Measurements from ENCODE around the gene PLAC9.

The PLAC9 gene

DNA sequence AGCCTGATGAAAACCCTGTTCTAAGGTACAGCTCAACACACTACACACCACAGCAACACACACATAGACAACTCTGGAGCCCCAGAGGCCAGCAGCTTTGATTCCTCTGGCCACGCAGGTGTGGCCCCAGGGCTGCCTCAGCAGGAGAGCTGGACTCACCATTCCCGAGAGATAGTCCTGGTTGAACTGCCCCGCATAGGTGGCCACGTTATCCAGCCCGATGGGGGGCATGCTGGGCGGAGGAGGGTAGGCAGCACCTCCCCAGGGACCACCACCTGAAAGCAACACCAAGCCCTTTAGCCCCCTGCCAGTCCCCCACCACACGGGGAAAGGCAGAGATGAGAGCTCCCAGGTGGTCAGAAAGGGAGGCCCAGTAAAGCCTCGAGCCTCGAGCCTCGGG, 38.1 kb downstream of the PLAC9 start:
- H3K27ac ChIP-seq (ENCODE audit: low read depth, low read length), result no peak overlapping the region
- H3K27me3 ChIP-seq (ENCODE audit: insufficient read depth, low read length), result no peaks in the 10 kb centered on the region
- peaks cover 15% of the 10 kb centered on the region for H3K4me1 ChIP-seq (ENCODE audit: control insufficient read depth, insufficient read depth, low read length, unreplicated experiment)
- H3K4me3 ChIP-seq (ENCODE audit: low read depth, low read length), result no peak overlapping the region
- no peaks in the 10 kb centered on the region for H3K36me3 ChIP-seq (ENCODE audit: insufficient read depth, low read length)
- H2AFZ ChIP-seq (ENCODE audit: low read length, unreplicated experiment), result no peak overlapping the region
- peaks cover 7% of the 10 kb centered on the region for H3K79me2 ChIP-seq (ENCODE audit: control insufficient read depth, insufficient read depth, low read length, unreplicated experiment)

DNA sequence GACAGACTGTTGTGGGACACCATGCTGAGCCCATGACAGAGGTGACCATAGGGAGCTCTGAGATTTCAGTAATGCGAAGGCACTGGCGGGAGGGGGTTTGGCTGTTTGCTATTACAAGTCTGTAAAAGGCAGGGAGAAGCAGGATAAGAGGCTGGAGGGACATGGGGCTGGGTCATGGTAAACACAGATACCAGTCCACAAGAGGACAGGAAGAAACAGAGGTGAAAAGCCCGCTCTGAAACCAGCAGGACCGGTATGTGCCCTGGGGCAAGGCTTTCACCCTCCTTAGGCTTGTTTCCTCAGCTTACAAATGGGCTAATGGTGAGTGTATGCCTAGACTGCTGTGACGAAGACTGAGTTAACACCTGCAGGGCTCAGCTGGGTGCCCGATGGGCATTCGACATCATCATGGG, 38.7 kb downstream of the PLAC9 start:
- Histone ChIP-seq H3K36me3 (ENCODE audit: insufficient read depth, low read length) (no peaks in the 10 kb centered on the region), H3K4me3 (ENCODE audit: low read depth, low read length) (no peak overlapping the region), H3K27me3 (ENCODE audit: insufficient read depth, low read length) (no peaks in the 10 kb centered on the region), H3K79me2 (ENCODE audit: control insufficient read depth, insufficient read depth, low read length, unreplicated experiment) (peaks cover 10% of the 10 kb centered on the region), H3K27ac (ENCODE audit: low read depth, low read length) (no peak overlapping the region), H2AFZ (ENCODE audit: low read length, unreplicated experiment) (no peak overlapping the region), H3K4me1 (ENCODE audit: control insufficient read depth, insufficient read depth, low read length, unreplicated experiment) (peaks cover 9% of the 10 kb centered on the region)

DNA sequence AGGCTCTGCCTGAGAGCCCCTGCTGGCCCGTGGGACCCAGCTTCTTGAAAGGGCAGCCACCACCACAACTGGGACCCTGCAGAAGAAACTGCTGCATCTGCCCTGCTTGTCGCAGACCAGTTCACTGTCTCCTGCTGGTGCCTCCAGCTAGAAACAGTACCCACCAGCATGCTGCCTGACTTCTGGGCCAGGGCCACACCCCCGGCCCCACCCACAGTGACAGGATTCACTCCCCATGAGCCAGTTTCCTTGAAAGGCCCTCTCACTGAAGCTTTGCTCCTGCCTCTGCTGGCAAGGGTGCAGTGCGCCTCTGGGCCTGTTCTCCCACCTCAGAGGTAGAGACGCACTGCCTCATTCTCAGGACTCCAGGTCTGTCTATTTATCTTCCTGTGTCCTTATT, 40.4 kb downstream of the PLAC9 start:
- Histone ChIP-seq H2AFZ (ENCODE audit: low read length, unreplicated experiment) (no peak overlapping the region), H3K36me3 (ENCODE audit: insufficient read depth, low read length) (no peaks in the 10 kb centered on the region), H3K4me3 (ENCODE audit: low read depth, low read length) (no peak overlapping the region), H3K79me2 (ENCODE audit: control insufficient read depth, insufficient read depth, low read length, unreplicated experiment) (peaks cover 20% of the 10 kb centered on the region), H3K27ac (ENCODE audit: low read depth, low read length) (no peak overlapping the region), H3K27me3 (ENCODE audit: insufficient read depth, low read length) (no peaks in the 10 kb centered on the region), H3K4me1 (ENCODE audit: control insufficient read depth, insufficient read depth, low read length, unreplicated experiment) (peaks cover 6% of the 10 kb centered on the region)

DNA sequence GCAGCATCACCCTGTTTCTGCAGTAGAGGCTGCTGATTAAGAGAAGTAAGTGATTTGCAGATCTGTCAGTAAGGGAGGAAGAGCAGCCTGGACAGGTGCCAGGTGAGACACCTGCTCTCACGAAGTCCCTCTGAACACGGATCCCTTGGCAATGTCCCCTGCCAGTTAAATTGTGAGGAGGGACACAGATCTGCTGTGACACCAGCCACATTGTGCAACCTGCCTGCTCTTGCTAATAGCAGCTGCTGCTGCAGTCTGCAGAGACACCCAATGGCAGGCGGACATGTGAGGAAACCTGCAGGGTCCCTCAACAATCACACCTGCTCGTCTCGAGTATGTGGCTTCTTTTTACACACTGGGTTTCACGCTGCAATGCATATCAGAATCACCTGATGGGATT, 40.9 kb downstream of the PLAC9 start:
- no peak overlapping the region for H3K27ac ChIP-seq (ENCODE audit: low read depth, low read length)

DNA sequence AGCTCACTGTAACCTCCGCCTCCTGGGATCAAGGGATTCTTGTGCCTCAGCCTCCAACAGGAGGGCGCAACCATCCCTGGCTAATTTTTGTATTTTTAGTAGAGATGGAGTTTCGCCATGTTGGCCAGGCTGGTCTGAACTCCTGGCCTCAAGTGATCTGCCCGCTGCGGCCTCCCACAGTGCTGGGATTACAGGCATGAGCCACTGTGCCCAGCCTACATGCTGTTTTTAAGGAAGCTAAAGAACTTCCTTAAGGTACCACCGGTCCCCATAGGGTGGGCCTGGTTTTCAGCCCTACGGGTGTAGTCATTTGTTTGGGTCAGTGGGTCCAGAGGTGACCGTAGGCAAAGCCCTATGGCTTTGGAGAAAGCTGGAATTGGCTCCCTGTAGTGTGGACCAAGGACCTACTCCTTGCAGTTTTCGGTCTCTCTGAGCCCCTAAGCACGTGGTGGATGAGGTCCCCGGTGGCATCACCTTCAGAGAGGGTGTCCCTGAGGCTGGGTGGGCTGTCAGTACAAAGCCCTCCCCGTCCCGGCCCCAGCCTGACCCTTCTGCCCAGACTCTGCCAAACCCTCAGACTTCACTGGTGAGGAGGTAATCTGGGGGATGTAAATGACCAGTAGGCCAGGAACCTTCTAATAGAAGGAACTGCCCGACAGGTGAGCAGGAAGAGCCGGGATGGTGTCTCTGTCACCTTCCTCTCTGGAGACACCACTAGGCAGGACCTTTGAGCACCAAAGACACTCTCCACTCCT, 42.3 kb downstream of the PLAC9 start:
- no peak overlapping the region for H3K4me3 ChIP-seq (ENCODE audit: low read depth, low read length)
- no peak overlapping the region for H2AFZ ChIP-seq (ENCODE audit: low read length, unreplicated experiment)
- peaks cover 12% of the 10 kb centered on the region for H3K4me1 ChIP-seq (ENCODE audit: control insufficient read depth, insufficient read depth, low read length, unreplicated experiment)
- no peaks in the 10 kb centered on the region for H3K27me3 ChIP-seq (ENCODE audit: insufficient read depth, low read length)
- no peaks in the 10 kb centered on the region for H3K36me3 ChIP-seq (ENCODE audit: insufficient read depth, low read length)
- H3K27ac ChIP-seq (ENCODE audit: low read depth, low read length), result no peak overlapping the region
- peaks cover 37% of the 10 kb centered on the region for H3K79me2 ChIP-seq (ENCODE audit: control insufficient read depth, insufficient read depth, low read length, unreplicated experiment)

More for the DNA sequence above, 40.9 kb downstream of the PLAC9 start:
- no peak overlapping the region for H3K4me3 ChIP-seq (ENCODE audit: low read depth, low read length)
- H3K79me2 ChIP-seq (ENCODE audit: control insufficient read depth, insufficient read depth, low read length, unreplicated experiment), result peaks cover 24% of the 10 kb centered on the region
- H3K4me1 ChIP-seq (ENCODE audit: control insufficient read depth, insufficient read depth, low read length, unreplicated experiment), result peaks cover 12% of the 10 kb centered on the region
- no peaks in the 10 kb centered on the region for H3K27me3 ChIP-seq (ENCODE audit: insufficient read depth, low read length)
- no peak overlapping the region for H2AFZ ChIP-seq (ENCODE audit: low read length, unreplicated experiment)
- H3K36me3 ChIP-seq (ENCODE audit: insufficient read depth, low read length), result no peaks in the 10 kb centered on the region

DNA sequence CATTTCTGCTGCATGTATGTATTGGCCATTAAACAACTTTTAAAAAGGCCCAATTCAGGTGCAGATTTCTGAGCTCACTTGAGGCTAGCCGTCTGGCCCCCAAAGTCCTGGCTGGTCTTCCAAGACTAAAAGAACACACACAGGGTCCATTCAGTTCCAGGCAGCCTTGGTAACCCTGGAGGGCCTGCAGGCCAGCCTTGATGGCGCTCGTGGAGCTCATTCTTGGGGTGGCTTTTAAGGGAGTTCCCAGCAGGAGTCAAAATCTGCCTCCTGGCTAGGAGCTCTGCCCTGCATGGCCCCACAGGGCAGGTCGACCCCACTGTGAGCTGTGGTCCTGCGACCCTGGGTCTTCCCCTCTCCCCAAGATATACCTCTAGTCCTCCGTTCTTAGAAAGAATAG, 44.0 kb downstream of the PLAC9 start:
- no peaks in the 10 kb centered on the region for H3K36me3 ChIP-seq (ENCODE audit: insufficient read depth, low read length)

DNA sequence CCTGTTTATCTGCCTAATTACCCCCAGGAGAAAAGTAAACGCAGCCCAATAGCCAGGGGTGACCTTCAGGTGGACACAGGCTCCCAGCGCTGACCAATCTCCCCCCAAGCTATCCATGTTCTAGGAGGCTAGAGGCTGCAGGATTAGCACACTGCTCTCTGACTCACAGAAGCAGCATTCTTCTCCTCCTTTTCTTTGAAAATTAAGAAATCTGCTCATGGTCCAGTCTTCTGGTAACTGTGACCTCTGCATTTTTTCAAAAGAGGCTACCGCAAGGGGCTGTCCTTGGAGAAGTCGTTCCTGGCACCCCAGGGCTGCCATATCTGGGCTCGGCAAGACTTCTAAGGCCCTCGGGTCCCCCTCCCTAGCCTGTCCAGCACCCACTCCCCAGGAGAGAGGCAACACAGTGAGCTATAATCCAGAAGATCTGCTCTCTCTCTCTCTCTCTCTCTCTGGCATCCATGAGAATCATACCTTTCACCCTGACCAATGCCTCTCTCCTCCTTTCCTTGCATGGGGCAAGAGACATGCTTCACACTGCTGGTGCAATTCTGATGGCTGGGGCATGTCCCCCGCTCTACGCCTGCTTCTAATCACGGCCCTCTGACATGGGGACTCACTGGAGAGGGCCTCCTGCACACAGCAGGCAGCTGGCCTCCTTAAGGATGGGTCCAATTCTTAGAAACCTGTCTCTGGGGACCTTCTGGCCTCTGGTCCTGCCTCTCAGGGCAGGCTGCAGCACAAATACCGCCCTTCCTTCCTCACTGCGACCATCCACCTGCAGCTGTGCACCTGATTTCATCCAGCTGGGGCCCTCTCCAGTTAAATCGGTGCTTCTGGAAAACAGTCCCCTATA, 45.5 kb downstream of the PLAC9 start:
- H3K4me3 ChIP-seq (ENCODE audit: low read depth, low read length), result no peak overlapping the region
- H3K27ac ChIP-seq (ENCODE audit: low read depth, low read length), result peak overlapping the region; percentile 31; the same call in 1 of the 2 replicates
- peaks cover 55% of the 10 kb centered on the region for H3K79me2 ChIP-seq (ENCODE audit: control insufficient read depth, insufficient read depth, low read length, unreplicated experiment)
- no peaks in the 10 kb centered on the region for H3K36me3 ChIP-seq (ENCODE audit: insufficient read depth, low read length)
- no peaks in the 10 kb centered on the region for H3K27me3 ChIP-seq (ENCODE audit: insufficient read depth, low read length)
- H3K4me1 ChIP-seq (ENCODE audit: control insufficient read depth, insufficient read depth, low read length, unreplicated experiment), result peaks cover 12% of the 10 kb centered on the region
- H2AFZ ChIP-seq (ENCODE audit: low read length, unreplicated experiment), result no peak overlapping the region

More for the DNA sequence above, 44.0 kb downstream of the PLAC9 start:
- no peak overlapping the region for H2AFZ ChIP-seq (ENCODE audit: low read length, unreplicated experiment)
- H3K27ac ChIP-seq (ENCODE audit: low read depth, low read length), result no peak overlapping the region
- peaks cover 12% of the 10 kb centered on the region for H3K4me1 ChIP-seq (ENCODE audit: control insufficient read depth, insufficient read depth, low read length, unreplicated experiment)
- peaks cover 45% of the 10 kb centered on the region for H3K79me2 ChIP-seq (ENCODE audit: control insufficient read depth, insufficient read depth, low read length, unreplicated experiment)
- H3K4me3 ChIP-seq (ENCODE audit: low read depth, low read length), result no peak overlapping the region
- H3K27me3 ChIP-seq (ENCODE audit: insufficient read depth, low read length), result no peaks in the 10 kb centered on the region

DNA sequence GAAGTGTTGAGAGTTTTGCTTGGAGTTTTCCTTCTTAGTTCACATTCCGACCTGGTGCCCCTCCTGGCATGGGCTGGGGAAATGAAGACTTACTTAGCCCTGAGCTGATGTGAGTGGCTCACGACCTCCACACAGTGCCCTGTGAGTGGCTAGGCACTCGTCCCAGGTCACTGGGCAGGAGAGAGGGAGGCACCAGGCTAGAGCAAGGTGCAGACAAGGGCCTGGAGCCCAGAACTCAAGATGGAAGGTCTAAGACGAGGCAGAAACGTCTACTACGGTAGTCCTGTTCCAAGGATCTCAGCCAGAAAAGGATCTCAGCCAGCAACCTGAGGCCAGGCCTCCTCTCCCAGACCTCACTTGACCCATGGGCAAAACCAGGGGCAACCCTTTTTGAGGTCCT, 50.5 kb downstream of the PLAC9 start:
- Histone ChIP-seq H3K27ac (ENCODE audit: low read depth, low read length) (no peak overlapping the region), H3K36me3 (ENCODE audit: insufficient read depth, low read length) (no peaks in the 10 kb centered on the region), H3K4me1 (ENCODE audit: control insufficient read depth, insufficient read depth, low read length, unreplicated experiment) (peaks cover 7% of the 10 kb centered on the region), H2AFZ (ENCODE audit: low read length, unreplicated experiment) (no peak overlapping the region), H3K79me2 (ENCODE audit: control insufficient read depth, insufficient read depth, low read length, unreplicated experiment) (peaks cover 85% of the 10 kb centered on the region), H3K4me3 (ENCODE audit: low read depth, low read length) (no peak overlapping the region), H3K27me3 (ENCODE audit: insufficient read depth, low read length) (no peaks in the 10 kb centered on the region)

DNA sequence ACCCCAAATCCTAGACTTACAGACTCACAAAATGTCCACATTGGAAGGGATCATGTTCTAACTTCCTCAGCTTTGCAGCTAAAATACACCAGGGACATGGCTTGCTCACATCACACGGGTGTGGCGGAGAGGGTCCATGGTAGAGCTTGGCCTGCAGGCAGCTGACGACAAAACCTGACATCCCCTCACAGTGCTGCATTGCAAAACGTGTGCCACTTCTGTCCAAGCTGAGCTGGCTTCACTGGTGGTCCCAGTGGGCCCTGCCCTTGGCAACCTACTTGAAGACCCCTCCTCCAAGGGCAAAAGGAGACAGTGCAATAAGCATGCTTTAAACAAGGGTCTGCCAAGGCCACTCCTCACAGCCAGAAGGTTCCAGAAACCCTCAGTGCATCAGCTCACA, 50.9 kb downstream of the PLAC9 start:
- peaks cover 84% of the 10 kb centered on the region for H3K79me2 ChIP-seq (ENCODE audit: control insufficient read depth, insufficient read depth, low read length, unreplicated experiment)
- H3K4me3 ChIP-seq (ENCODE audit: low read depth, low read length), result no peak overlapping the region
- no peak overlapping the region for H2AFZ ChIP-seq (ENCODE audit: low read length, unreplicated experiment)
- H3K4me1 ChIP-seq (ENCODE audit: control insufficient read depth, insufficient read depth, low read length, unreplicated experiment), result peaks cover 5% of the 10 kb centered on the region
- H3K27ac ChIP-seq (ENCODE audit: low read depth, low read length), result no peak overlapping the region
- H3K36me3 ChIP-seq (ENCODE audit: insufficient read depth, low read length), result no peaks in the 10 kb centered on the region
- no peaks in the 10 kb centered on the region for H3K27me3 ChIP-seq (ENCODE audit: insufficient read depth, low read length)

DNA sequence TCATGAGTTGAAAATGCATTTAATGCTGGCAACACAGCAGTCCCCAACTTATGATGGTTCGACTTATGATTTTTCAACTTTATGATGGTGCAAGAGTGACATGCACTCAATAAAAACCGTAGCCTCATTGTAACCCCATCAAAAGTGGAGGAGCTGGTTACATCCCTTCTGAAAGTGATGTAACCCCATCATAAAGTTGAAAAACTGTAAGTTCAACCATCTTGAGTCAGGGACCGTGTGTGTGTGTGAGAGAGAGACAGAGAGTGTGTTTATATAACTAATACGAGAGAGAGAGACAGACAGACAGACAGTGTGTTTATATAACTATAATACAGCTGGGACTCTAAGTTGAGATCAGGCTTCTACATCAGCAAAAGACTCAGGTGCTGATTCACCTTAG, 51.8 kb downstream of the PLAC9 start:
- H3K27ac ChIP-seq (ENCODE audit: low read depth, low read length), result no peak overlapping the region
- H3K79me2 ChIP-seq (ENCODE audit: control insufficient read depth, insufficient read depth, low read length, unreplicated experiment), result peaks cover 85% of the 10 kb centered on the region

More for the DNA sequence above, 51.8 kb downstream of the PLAC9 start:
- Histone ChIP-seq H2AFZ (ENCODE audit: low read length, unreplicated experiment) (no peak overlapping the region), H3K4me1 (ENCODE audit: control insufficient read depth, insufficient read depth, low read length, unreplicated experiment) (peaks cover 4% of the 10 kb centered on the region), H3K27me3 (ENCODE audit: insufficient read depth, low read length) (no peaks in the 10 kb centered on the region), H3K4me3 (ENCODE audit: low read depth, low read length) (no peak overlapping the region), H3K36me3 (ENCODE audit: insufficient read depth, low read length) (no peaks in the 10 kb centered on the region)
